ENCODE data around the gene IL16.
A peak's percentile ranks its signal among the peaks of the same experiment; 100 is the strongest.

IL16 gene

GRCh38 chr15:81296186-81296585, 99.5 kb downstream of the IL16 start:
- H3K4me3 Mint-ChIP-seq: no peak overlapping the region
- peaks cover 38% of the 10 kb centered on the region for H3K36me3 Mint-ChIP-seq (ENCODE audit: low read depth)
- intact Hi-C loops (cut with micrococcal nuclease): loop anchor here (1.0 kb wide), 1 partner anchor 8 kb away; no protein-coding TSS in a partner anchor
- H3K9me3 Mint-ChIP-seq: no peaks in the 10 kb centered on the region
- peaks cover 89% of the 10 kb centered on the region for H3K4me1 Mint-ChIP-seq (ENCODE audit: low read depth)
- no peaks in the 10 kb centered on the region for H3K27me3 Mint-ChIP-seq
- H3K27ac Mint-ChIP-seq: peak overlapping the region; percentile 93

GRCh38 chr15:81296673-81297072, 100.0 kb downstream of the IL16 start:
- H3K4me3 Mint-ChIP-seq: peak overlapping the region; percentile 99

GRCh38 chr15:81297147-81297572, 100.5 kb downstream of the IL16 start:
- intact Hi-C loops (cut with micrococcal nuclease): no loop called here
- Mint-ChIP-seq H3K36me3 (ENCODE audit: low read depth) (peaks cover 48% of the 10 kb centered on the region), H3K27ac (peak overlapping the region; percentile 93), H3K9me3 (no peaks in the 10 kb centered on the region), H3K27me3 (no peaks in the 10 kb centered on the region), H3K4me1 (ENCODE audit: low read depth) (peaks cover 99% of the 10 kb centered on the region), H3K4me3 (peak overlapping the region; percentile 99)

More at GRCh38 chr15:81296673-81297072, 100.0 kb downstream of the IL16 start:
- peaks cover 43% of the 10 kb centered on the region for H3K36me3 Mint-ChIP-seq (ENCODE audit: low read depth)
- H3K27ac Mint-ChIP-seq: peak overlapping the region; percentile 93
- intact Hi-C loops (cut with micrococcal nuclease): loop anchor here (1.0 kb wide), 1 partner anchor 8 kb away; no protein-coding TSS in a partner anchor
- H3K4me1 Mint-ChIP-seq (ENCODE audit: low read depth): peaks cover 94% of the 10 kb centered on the region
- no peaks in the 10 kb centered on the region for H3K27me3 Mint-ChIP-seq
- H3K9me3 Mint-ChIP-seq: no peaks in the 10 kb centered on the region

DNA sequence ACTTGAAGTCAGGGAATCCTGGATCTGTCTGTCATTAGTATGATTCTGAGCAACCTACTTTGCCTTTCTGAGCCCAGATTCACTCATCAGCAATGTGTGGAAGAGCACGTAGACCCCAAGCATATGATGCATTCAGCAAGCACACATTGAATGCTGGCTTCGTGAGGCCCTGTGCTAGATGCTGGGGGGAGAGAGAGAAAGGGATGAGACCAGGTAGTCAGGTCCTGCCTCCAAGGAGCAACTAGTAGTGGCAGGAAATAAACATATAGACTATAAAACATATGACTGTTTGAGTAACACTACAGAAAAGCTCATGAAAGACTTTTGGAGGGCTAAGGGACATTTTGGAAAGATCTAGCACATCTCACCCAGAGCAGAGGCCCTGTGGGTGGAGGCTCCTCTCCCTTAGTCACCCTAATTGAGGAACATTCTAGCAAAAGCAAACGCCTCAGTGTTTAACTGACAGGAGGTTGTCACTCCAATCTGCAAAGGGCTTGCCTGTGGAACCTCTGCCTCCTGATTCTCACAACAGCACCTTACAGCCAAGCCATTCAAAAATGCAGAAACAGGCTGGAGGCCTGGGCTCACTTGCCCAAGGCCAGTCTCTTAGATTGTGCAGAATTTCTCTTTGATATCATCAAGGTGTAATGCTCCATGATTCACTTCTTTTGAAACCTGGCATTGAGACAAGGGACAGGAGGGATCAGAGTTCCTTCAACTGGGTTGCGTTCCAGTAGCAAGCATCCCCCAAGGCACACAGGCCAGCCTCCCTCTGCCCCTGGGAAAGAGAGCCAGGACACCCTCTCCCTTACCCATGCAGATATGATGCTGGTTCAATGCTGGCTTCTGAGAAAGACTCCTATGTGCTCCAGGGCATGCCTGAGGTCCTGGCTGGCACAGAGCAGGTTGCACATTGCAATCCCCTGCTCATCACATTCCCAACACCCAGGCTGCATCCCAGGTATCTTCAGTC, 101.2 kb downstream of the IL16 start:
- H3K4me1 Mint-ChIP-seq (ENCODE audit: low read depth): peaks cover 99% of the 10 kb centered on the region
- H3K27me3 Mint-ChIP-seq: no peaks in the 10 kb centered on the region
- peak overlapping the region; percentile 93 for H3K27ac Mint-ChIP-seq
- peaks cover 55% of the 10 kb centered on the region for H3K36me3 Mint-ChIP-seq (ENCODE audit: low read depth)
- H3K4me3 Mint-ChIP-seq: peak overlapping the region; percentile 99
- no peaks in the 10 kb centered on the region for H3K9me3 Mint-ChIP-seq
- intact Hi-C loops (cut with micrococcal nuclease): no loop called here

DNA sequence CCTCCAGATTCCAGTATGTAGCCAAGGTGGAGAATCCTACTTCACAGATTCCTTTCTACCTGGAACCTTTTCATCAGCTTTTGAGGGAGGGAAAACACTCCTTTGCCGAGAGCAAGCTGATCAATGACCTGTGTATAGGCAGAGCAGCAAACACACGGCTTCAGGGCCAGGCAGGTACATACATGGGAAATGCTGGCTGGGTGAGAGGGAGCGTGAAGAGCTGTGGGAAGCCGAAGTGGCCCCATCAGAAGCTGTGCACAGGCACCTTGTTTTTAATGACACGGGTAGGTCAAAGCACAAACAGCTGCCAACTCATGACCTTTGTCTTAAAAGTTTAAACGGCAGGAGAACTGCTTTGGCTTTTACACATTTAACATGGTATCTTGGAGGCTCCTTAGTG, 101.9 kb downstream of the IL16 start:
- Mint-ChIP-seq H3K4me1 (ENCODE audit: low read depth) (peaks cover 99% of the 10 kb centered on the region), H3K27ac (peak overlapping the region; percentile 93), H3K27me3 (no peaks in the 10 kb centered on the region), H3K4me3 (peak overlapping the region; percentile 99), H3K36me3 (ENCODE audit: low read depth) (peaks cover 62% of the 10 kb centered on the region), H3K9me3 (no peaks in the 10 kb centered on the region)
- intact Hi-C loops (cut with micrococcal nuclease): no loop called here

GRCh38 chr15:81299156-81299555, 102.5 kb downstream of the IL16 start:
- Mint-ChIP-seq H3K36me3 (ENCODE audit: low read depth) (peaks cover 68% of the 10 kb centered on the region), H3K27me3 (no peaks in the 10 kb centered on the region), H3K4me3 (peak overlapping the region; percentile 99), H3K27ac (peak overlapping the region; percentile 93), H3K4me1 (ENCODE audit: low read depth) (peaks cover 99% of the 10 kb centered on the region), H3K9me3 (no peaks in the 10 kb centered on the region)
- intact Hi-C loops (cut with micrococcal nuclease): no loop called here

- peaks cover 74% of the 10 kb centered on the region for H3K36me3 Mint-ChIP-seq (ENCODE audit: low read depth)
- H3K27me3 Mint-ChIP-seq: no peaks in the 10 kb centered on the region
- H3K4me3 Mint-ChIP-seq: peak overlapping the region; percentile 99
- H3K9me3 Mint-ChIP-seq: no peaks in the 10 kb centered on the region
- H3K4me1 Mint-ChIP-seq (ENCODE audit: low read depth): peaks cover 99% of the 10 kb centered on the region
- H3K27ac Mint-ChIP-seq: peak overlapping the region; percentile 93
- intact Hi-C loops (cut with micrococcal nuclease): loop anchor here (2.0 kb wide), 1 partner anchor 25 kb away; the partner anchor contains the start of gene STARD5
These were observed 103.1 kb downstream of the IL16 start for GRCh38 chr15:81299630-81300273.

DNA sequence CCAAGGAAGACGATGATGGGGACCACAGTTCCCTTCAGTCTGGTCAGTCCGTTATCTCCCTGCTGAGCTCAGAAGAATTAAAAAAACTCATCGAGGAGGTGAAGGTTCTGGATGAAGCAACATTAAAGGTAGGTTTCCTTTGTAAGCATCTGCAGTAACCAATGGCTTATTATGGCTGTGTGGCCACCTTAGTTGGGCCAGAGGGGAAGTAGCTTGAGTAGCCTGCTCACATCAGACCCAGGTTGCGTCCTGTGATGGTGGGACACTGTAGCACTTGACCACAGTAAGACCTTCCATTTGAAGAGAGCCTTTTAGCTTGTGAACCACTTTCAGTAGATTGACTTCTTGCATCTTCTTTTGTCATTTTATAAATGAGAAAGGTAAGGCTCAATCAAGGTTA, 104.7 kb downstream of the IL16 start:
- Mint-ChIP-seq H3K4me1 (ENCODE audit: low read depth) (peaks cover 95% of the 10 kb centered on the region), H3K9me3 (no peaks in the 10 kb centered on the region), H3K27me3 (no peaks in the 10 kb centered on the region), H3K27ac (peak overlapping the region; percentile 94), H3K36me3 (ENCODE audit: low read depth) (peaks cover 90% of the 10 kb centered on the region), H3K4me3 (no peak overlapping the region)
- intact Hi-C loops (cut with micrococcal nuclease): loop anchor here (2.0 kb wide), 1 partner anchor 23 kb away; the partner anchor contains the start of gene STARD5

DNA sequence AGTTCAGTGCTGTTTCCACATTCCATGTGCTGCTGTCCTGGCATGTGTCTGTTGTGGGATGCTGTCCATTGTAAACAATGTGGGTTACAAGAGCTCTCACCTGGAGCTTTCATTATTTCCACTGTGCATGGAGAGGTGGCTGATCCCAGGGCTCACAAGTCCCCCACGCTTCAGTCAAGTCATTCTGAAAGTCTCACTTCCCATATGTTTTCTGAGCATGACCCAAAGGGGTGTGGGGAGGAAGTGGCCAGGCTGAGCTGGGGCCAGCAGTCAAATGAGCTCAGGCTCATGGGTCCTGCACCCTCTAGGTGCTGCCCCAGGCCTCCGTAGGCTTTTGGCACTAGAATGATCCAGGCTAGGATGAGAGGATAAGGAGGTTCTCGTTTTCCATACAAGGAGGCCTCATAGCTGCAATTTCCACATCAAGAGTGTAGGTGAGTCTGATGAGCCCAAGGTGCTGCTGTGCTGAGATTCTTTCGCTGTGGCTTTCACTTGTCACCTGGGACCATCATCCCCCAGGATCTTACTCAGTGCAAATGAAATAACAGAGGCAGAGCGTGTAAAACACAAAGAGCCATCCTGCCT, 105.2 kb downstream of the IL16 start:
- intact Hi-C loops (cut with micrococcal nuclease): loop anchor here (1.0 to 2.0 kb wide), 2 partner anchors 9 to 23 kb away; partner anchors contain the start of gene STARD5
- H3K36me3 Mint-ChIP-seq (ENCODE audit: low read depth): peaks cover 92% of the 10 kb centered on the region

DNA sequence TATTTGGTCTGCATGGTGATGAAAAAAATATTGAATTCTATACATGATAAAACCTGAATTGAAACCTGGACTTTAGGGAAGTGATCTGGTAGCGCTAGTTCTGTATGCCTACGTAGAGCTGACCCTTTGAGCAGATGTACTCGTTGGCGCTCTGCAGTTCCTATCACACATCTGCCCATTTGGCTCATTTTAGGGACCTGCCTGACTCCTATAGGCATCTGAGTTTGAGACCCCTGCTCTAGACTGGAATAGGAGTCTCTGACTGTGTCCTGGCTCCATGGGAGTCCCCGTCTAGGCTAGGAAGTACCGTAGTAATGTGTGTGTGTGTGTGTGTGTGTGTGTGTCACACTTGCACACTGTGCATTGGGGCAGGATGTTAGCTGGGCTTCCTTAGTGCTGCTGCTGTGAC, 106.0 kb downstream of the IL16 start:
- intact Hi-C loops (cut with micrococcal nuclease): loop anchor here (1.0 kb wide), 1 partner anchor 9 kb away; no protein-coding TSS in a partner anchor
- Mint-ChIP-seq H3K4me3 (peak overlapping the region; percentile 74), H3K9me3 (no peaks in the 10 kb centered on the region), H3K4me1 (ENCODE audit: low read depth) (peaks cover 94% of the 10 kb centered on the region), H3K27ac (peak overlapping the region; percentile 94), H3K36me3 (ENCODE audit: low read depth) (peaks cover 95% of the 10 kb centered on the region), H3K27me3 (no peaks in the 10 kb centered on the region)

More for the DNA sequence above, 105.2 kb downstream of the IL16 start:
- Mint-ChIP-seq H3K4me1 (ENCODE audit: low read depth) (peaks cover 95% of the 10 kb centered on the region), H3K9me3 (no peaks in the 10 kb centered on the region), H3K27ac (peak overlapping the region; percentile 94), H3K4me3 (peak overlapping the region; percentile 74), H3K27me3 (no peaks in the 10 kb centered on the region)

- H3K4me1 Mint-ChIP-seq (ENCODE audit: low read depth): peaks cover 87% of the 10 kb centered on the region
- intact Hi-C loops (cut with micrococcal nuclease): loop anchor here (1.0 kb wide), 1 partner anchor 7 kb away; no protein-coding TSS in a partner anchor
- H3K36me3 Mint-ChIP-seq (ENCODE audit: low read depth): peaks cover 99% of the 10 kb centered on the region
These were observed 106.9 kb downstream of the IL16 start for GRCh38 chr15:81303244-81304225.

GRCh38 chr15:81304226-81304625, 107.5 kb downstream of the IL16 start:
- intact Hi-C loops (cut with micrococcal nuclease): loop anchor here (1.0 kb wide), 1 partner anchor 8 kb away; no protein-coding TSS in a partner anchor
- no peaks in the 10 kb centered on the region for H3K27me3 Mint-ChIP-seq

More at GRCh38 chr15:81303244-81304225, 106.9 kb downstream of the IL16 start:
- H3K27me3 Mint-ChIP-seq: no peaks in the 10 kb centered on the region
- H3K4me3 Mint-ChIP-seq: peak overlapping the region; percentile 74
- peak overlapping the region; percentile 94 for H3K27ac Mint-ChIP-seq
- no peaks in the 10 kb centered on the region for H3K9me3 Mint-ChIP-seq

More at GRCh38 chr15:81304226-81304625, 107.5 kb downstream of the IL16 start:
- Mint-ChIP-seq H3K36me3 (ENCODE audit: low read depth) (peaks cover 100% of the 10 kb centered on the region), H3K4me3 (no peak overlapping the region), H3K9me3 (no peaks in the 10 kb centered on the region), H3K4me1 (ENCODE audit: low read depth) (peaks cover 87% of the 10 kb centered on the region), H3K27ac (peak overlapping the region; percentile 94)

Measured in dendritic cell treated with granulocyte-macrophage colony-stimulating factor and Interleukin-4, amounts not matched to agents 40 ng/mL and 50 ng/mL, for 4 days (primary cell).